Measurements from ENCODE around the gene UBAP1L. TPM values are rescaled to one million over a fixed set of nuclear protein-coding genes. Genes with fewer than 3 reads are reported as not detected.

The UBAP1L gene
- total RNA-seq, 1 donor from 2014 or later: 10.9 TPM

DNA sequence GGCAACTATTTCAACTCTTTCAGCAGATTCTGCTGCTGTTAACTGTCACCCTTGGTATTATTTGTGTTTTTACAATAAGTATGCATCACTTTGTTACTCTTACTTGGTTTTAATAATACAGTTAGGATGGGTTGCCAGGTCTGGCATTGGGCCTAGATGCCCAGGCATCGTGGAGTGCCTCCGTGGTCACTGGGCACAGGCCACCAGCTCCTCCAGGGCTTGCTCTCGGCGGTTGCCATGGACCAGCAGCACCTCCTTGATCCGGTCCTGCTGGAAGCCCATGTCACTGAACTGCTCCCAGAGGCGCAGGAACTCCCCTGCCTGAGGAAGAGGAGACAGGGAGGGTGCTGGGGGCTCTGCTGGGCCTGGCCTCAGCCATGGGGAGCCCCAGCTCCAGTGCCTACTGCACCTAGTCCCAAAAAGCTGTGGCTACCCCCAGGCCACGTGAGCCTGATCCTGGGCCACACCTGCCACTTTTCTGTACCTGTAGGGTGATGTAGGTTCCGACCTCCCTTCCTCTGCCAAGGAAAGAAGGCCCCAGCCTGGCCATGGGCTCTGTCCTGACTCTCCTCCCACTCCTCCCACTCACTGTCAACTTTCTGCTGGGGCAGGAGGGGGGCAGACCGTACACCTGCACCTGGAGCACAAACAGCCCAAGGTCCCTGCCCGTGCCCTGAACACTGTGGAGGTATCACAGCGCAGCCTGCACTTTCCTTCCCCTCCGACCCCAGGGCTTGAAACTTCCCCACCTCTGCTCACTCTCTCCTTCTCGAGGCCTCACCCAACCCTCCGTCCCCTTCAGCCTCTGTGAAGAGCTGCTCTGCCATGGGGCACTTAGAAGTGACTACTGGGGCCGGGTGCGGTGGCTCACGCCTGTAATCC is 21.8 kb downstream of the UBAP1L start:
- DNase-seq (ENCODE audit: low spot score in 2 of 2): peak in 1 of 2 donors; percentile 67
- H3K9me3 ChIP-seq: no peaks in the 10 kb centered on the region
- H3K27ac ChIP-seq: peak overlapping the region; percentile 96 to 98
- no peaks in the 10 kb centered on the region for H3K27me3 ChIP-seq
- H3K4me3 ChIP-seq: no peak overlapping the region
- TF ChIP-seq, protein P1, sequence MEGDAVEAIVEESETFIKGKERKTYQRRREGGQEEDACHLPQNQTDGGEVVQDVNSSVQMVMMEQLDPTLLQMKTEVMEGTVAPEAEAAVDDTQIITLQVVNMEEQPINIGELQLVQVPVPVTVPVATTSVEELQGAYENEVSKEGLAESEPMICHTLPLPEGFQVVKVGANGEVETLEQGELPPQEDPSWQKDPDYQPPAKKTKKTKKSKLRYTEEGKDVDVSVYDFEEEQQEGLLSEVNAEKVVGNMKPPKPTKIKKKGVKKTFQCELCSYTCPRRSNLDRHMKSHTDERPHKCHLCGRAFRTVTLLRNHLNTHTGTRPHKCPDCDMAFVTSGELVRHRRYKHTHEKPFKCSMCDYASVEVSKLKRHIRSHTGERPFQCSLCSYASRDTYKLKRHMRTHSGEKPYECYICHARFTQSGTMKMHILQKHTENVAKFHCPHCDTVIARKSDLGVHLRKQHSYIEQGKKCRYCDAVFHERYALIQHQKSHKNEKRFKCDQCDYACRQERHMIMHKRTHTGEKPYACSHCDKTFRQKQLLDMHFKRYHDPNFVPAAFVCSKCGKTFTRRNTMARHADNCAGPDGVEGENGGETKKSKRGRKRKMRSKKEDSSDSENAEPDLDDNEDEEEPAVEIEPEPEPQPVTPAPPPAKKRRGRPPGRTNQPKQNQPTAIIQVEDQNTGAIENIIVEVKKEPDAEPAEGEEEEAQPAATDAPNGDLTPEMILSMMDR (IDR thresholded peaks at IDR 0.05): no peak
- H3K4me1 ChIP-seq: peaks cover 12 to 62% of the 10 kb centered on the region in 2 donors
- H3K36me3 ChIP-seq: peaks cover 5 to 8% of the 10 kb centered on the region in 2 donors
- intact Hi-C loops (cut with DNase I): no loop called here

DNA sequence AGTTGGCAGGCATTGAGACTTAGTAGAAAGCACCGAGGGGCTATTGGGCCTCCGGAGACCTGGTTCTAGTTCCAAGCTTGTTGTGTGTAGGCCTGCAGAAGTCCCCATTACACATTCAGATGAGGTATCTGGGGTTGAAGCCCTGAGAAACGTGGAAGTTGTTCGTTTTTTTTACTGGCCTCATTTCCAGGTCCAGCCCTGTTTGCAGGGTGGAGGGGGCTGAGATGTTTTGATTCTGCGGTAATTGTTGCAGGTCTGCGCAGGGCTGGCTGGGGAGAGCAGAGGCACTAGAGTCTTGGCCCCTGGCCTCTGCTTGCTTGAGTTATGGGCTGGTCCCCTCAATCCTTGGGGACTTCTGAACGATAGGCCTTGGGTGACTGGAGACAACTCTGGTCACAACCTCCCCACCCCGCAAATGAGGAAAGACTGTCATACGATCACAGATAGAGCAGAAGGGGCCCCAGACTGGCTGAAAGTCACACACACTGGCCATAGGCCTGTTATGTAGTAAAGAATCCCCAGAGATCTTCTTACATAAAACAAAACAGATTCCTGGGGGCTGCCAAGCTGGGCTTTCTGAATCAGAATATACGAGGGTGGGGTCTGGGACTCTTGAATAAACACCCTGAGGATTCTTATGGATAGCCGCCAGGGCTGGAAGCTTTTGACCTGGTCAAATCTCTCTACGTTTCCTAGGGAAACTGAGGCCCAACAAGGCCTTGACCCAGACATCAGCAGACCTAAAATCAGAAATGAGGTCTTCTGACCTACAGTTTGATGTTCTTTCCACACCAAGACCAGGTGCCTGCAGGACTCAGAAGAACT is 22.8 kb downstream of the UBAP1L start:
- H3K27me3 ChIP-seq: no peaks in the 10 kb centered on the region
- no peak overlapping the region for H3K4me3 ChIP-seq

DNA sequence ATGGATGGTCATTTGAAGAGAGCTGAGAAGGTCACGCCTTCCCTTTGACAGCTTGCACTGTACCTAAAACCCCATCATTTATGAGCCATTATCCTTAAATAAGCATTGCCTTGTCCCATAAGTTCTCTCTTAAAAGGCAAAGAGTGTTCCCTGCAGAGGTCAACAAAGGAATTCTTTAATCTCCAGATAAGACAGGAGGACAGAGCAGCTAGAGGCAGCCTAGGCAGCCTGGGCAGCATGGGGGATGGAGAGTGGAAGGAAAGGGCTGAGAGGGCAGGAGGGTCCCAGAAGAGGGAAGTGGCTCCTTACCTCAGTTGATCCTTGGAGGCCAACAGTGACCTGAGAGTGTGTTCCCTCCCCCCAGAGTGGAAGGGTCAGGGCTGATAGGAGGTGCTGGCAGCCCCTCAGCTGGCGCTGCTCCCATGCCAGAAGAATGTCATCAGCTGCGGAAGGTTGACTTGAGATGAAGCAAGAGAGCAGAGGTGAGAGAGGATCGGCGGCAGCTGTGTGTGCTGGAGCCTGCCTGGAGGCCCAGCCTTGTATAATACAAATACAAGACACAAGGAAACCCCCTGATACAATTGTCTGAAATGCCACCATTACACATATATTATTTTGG is 25.7 kb downstream of the UBAP1L start:
- Histone ChIP-seq H3K9me3 (no peaks in the 10 kb centered on the region), H3K4me3 (no peak overlapping the region), H3K36me3 (no peaks in the 10 kb centered on the region), H3K27me3 (no peaks in the 10 kb centered on the region), H3K4me1 (peaks cover 42 to 82% of the 10 kb centered on the region in 2 donors), H3K27ac (peak overlapping the region; percentile 96 to 98)
- TF ChIP-seq, protein P1 (IDR thresholded peaks at IDR 0.05): no peak
- no peak for DNase-seq (ENCODE audit: low spot score in 2 of 2)
- intact Hi-C loops (cut with DNase I): loop anchor here (2.0 kb wide), 1 partner anchor 23 kb away; the partner anchor contains the start of gene RASL12

More for the DNA sequence above, 22.8 kb downstream of the UBAP1L start:
- intact Hi-C loops (cut with DNase I): no loop called here
- peak in 1 of 2 donors; percentile 58 for DNase-seq (ENCODE audit: low spot score in 2 of 2)
- Histone ChIP-seq H3K27ac (peak overlapping the region; percentile 96 to 98), H3K9me3 (no peaks in the 10 kb centered on the region), H3K4me1 (peaks cover 19 to 68% of the 10 kb centered on the region in 2 donors), H3K36me3 (peaks cover under 1% of the 10 kb centered on the region in 2 donors)
- TF ChIP-seq, protein P1 (IDR thresholded peaks at IDR 0.05): no peak

DNA sequence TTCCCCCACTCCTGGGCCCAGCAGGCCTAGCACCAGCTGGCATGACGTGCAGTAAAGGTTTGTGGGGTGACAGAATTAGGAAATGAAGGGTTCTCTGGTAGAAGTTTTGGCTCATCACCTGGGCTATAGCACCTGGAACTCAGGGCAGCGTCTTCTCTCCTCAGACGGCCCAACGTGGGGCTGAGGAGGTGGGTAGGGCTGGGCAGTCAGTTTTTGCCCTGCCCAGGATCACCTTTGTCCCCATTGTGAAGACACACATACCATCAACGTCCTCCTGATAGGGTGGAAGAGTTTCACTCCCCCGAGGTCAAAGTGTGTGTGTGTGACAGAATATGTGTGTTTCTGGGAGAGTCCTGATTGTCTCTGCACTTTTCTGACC is 26.4 kb downstream of the UBAP1L start:
- no peak overlapping the region for H3K4me3 ChIP-seq
- H3K36me3 ChIP-seq: no peaks in the 10 kb centered on the region
- peak overlapping the region; percentile 96 to 98 for H3K27ac ChIP-seq
- DNase-seq (ENCODE audit: low spot score in 2 of 2): no peak
- TF ChIP-seq, protein P1 (IDR thresholded peaks at IDR 0.05): no peak
- no peaks in the 10 kb centered on the region for H3K9me3 ChIP-seq
- H3K4me1 ChIP-seq: peaks cover 42 to 82% of the 10 kb centered on the region in 2 donors
- intact Hi-C loops (cut with DNase I): loop anchor here (2.0 kb wide), 1 partner anchor 22 kb away; the partner anchor contains the start of gene RASL12
- no peaks in the 10 kb centered on the region for H3K27me3 ChIP-seq
